OCI-LY3 (cell line): ENCODE data around the gene FOXD2.
"Not testable (repeated sequence)": the region's sequence is repeated elsewhere in the genome, so short reads cannot be mapped to it uniquely, and the experiment has no call there.

Experiments used
- H2AFZ ChIP-seq: fragments of 200-600, 300-600 bp; shearing (Covaris generic); 2 replicates; pipeline ENCODE4 v1.6.0; 2014; ENCODE audit warnings: antibody characterized with exemption, low read depth, low read length
- H3K27ac ChIP-seq: fragments of 200-600, 300-600 bp; sonication (generic); 2 replicates; pipeline ENCODE4 v1.5.1; 2014; ENCODE audit warnings: mild to moderate bottlenecking, low read length, moderate library complexity, mixed read lengths
- H3K27me3 ChIP-seq: fragments of 200-600, 300-600 bp; sonication (generic); 2 replicates; pipeline ENCODE4 v1.6.1; 2014; ENCODE audit warnings: low read depth, low read length, mixed read lengths
- H3K36me3 ChIP-seq: fragments of 200-600, 300-600 bp; sonication (generic); replicated peaks from 2 replicates; pipeline ENCODE3; 2014; ENCODE audit warnings: low read depth, low read length, mixed read lengths
- H3K4me1 ChIP-seq: fragments of 300-600, 200-600 bp; sonication (generic); 2 replicates; pipeline ENCODE4 v1.6.1; 2014; ENCODE audit warnings: low read length, mixed read lengths
- H3K4me2 ChIP-seq: fragments of 200-600, 300-600 bp; sonication (generic); 2 replicates; pipeline ENCODE4 v1.6.1; 2014; ENCODE audit warnings: low read length, mixed read lengths
- H3K4me3 ChIP-seq: fragments of 300-600, 200-600 bp; sonication (generic); 2 replicates; pipeline ENCODE4 v1.5.1; 2014; ENCODE audit warnings: antibody characterized with exemption, mild to moderate bottlenecking, low read length, moderate library complexity
- H3K79me2 ChIP-seq: fragments of 300-600, 200-600 bp; shearing (Covaris generic); 2 replicates; pipeline ENCODE4 v1.6.1; 2014; ENCODE audit warnings: mild to moderate bottlenecking, low read length, mixed read lengths
- H3K9ac ChIP-seq: fragments of 300-600, 200-600 bp; shearing (Covaris generic); 2 replicates; pipeline ENCODE4 v1.6.0; 2014; ENCODE audit warnings: mild to moderate bottlenecking, low read length, moderate library complexity
- H3K9me3 ChIP-seq: fragments of 200-600, 300-600 bp; shearing (Covaris generic); 2 replicates; pipeline ENCODE4 v1.6.1; 2014; ENCODE audit warnings: low read length, mixed read lengths; ENCODE audit not compliant: insufficient read depth
- H4K20me1 ChIP-seq: fragments of 200-600, 300-600 bp; sonication (generic); 2 replicates; pipeline ENCODE4 v1.6.1; 2016; ENCODE audit warnings: low read length, mixed read lengths; ENCODE audit not compliant: insufficient read depth
- EZH2phosphoT487 ChIP-seq: fragments of 200-600 bp; shearing (Covaris generic); IDR thresholded peaks from 2 replicates; pipeline ENCODE4 v1.6.1; 2018; ENCODE audit warnings: antibody characterized with exemption, mixed run types, low read depth
- TF ChIP-seq, protein P1 (sequence below): fragments of 200-600, 300-600 bp; sonication (generic); IDR thresholded peaks from 2 replicates; pipeline ENCODE4 v1.5.1; 2014; ENCODE audit warnings: antibody characterized with exemption, low read length, low read depth

The FOXD2 gene

DNA sequence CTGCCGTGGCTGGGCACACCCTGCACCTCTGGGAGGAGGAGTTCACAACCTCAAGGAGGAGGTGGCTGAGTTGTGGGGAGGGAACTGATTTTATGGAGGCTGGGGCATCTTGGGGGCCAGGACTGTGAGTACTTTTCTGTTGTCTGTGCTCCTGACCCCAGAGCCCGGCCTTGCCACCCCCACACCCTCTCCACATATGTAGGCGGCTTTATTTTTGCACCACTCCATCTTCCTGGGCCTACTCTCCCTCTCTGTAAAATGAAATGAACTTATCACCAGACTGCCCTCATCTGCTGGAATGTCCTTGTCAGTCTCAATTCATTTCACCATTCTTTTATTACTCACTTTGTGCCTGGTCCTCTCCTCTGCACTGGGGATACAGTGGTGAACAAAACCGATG is 12.8 kb downstream of the FOXD2 start:
- Histone ChIP-seq H3K27me3 (peaks cover 5% of the 10 kb centered on the region; the same call in 1 of the 2 replicates), H3K79me2 (no peaks in the 10 kb centered on the region), H4K20me1 (no peaks in the 10 kb centered on the region), H3K36me3 (no peaks in the 10 kb centered on the region), H3K4me2 (no peak overlapping the region), H3K9ac (no peak overlapping the region), H3K9me3 (no peaks in the 10 kb centered on the region), H3K4me1 (no peaks in the 10 kb centered on the region), H2AFZ (no peak overlapping the region), H3K27ac (no peak overlapping the region), H3K4me3 (no peak overlapping the region)
- TF ChIP-seq, protein P1, sequence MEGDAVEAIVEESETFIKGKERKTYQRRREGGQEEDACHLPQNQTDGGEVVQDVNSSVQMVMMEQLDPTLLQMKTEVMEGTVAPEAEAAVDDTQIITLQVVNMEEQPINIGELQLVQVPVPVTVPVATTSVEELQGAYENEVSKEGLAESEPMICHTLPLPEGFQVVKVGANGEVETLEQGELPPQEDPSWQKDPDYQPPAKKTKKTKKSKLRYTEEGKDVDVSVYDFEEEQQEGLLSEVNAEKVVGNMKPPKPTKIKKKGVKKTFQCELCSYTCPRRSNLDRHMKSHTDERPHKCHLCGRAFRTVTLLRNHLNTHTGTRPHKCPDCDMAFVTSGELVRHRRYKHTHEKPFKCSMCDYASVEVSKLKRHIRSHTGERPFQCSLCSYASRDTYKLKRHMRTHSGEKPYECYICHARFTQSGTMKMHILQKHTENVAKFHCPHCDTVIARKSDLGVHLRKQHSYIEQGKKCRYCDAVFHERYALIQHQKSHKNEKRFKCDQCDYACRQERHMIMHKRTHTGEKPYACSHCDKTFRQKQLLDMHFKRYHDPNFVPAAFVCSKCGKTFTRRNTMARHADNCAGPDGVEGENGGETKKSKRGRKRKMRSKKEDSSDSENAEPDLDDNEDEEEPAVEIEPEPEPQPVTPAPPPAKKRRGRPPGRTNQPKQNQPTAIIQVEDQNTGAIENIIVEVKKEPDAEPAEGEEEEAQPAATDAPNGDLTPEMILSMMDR = no peak
- TF ChIP-seq EZH2phosphoT487 = no peak

DNA sequence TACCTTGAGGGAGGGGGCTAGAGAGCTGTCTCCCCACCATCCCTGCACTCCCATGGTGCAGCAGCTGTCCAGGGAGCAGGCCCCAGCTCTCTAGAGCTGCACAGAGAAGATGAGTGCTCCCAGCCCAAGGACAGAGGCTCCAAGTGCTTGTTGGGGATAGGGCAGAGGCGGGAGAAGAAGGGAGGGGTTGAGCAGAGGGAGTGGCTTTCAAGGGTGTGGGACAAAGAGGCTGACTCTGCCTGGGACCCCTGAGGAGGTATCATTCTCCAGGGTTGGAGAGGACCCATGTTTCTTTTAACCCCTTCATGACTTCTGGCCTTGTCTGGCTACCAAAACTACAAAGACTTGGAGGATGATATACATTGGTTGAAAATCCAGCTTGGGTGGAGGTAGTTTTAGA is 14.6 kb downstream of the FOXD2 start:
- no peak for TF ChIP-seq EZH2phosphoT487
- TF ChIP-seq, protein P1 = no peak
- no peak overlapping the region for H3K4me2 ChIP-seq
- H3K27ac ChIP-seq = no peak overlapping the region
- H4K20me1 ChIP-seq = no peaks in the 10 kb centered on the region
- H3K9ac ChIP-seq = no peak overlapping the region
- H3K4me3 ChIP-seq = no peak overlapping the region
- no peaks in the 10 kb centered on the region for H3K79me2 ChIP-seq
- no peaks in the 10 kb centered on the region for H3K36me3 ChIP-seq
- peaks cover 5% of the 10 kb centered on the region; the same call in 1 of the 2 replicates for H3K27me3 ChIP-seq
- H3K9me3 ChIP-seq = no peaks in the 10 kb centered on the region
- H3K4me1 ChIP-seq = no peaks in the 10 kb centered on the region
- H2AFZ ChIP-seq = no peak overlapping the region

DNA sequence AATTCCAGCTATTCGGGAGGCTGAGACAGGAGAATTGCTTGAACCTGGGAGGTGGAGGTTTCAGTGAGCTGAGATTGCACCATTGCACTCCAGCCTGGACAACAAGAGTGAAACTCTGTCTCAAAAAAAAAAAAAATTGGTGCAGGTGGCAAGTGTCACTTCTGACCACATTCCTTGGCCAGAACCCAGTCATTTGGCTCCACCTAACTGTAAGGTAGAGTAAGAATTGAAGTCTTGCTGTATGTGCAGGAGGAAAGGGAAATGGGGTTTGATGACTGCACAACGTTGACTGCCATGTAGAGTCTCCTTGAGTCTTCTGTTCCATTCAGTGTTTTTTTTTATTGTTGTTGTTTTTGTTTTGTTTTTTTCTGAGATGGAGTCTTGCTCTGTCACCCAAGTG is 16.1 kb downstream of the FOXD2 start:
- H3K4me2 ChIP-seq, H3K27ac ChIP-seq, H3K9me3 ChIP-seq, H3K27me3 ChIP-seq, H4K20me1 ChIP-seq, H3K4me3 ChIP-seq, H3K4me1 ChIP-seq, H2AFZ ChIP-seq, H3K9ac ChIP-seq, H3K79me2 ChIP-seq, H3K36me3 ChIP-seq: not testable (repeated sequence)

DNA sequence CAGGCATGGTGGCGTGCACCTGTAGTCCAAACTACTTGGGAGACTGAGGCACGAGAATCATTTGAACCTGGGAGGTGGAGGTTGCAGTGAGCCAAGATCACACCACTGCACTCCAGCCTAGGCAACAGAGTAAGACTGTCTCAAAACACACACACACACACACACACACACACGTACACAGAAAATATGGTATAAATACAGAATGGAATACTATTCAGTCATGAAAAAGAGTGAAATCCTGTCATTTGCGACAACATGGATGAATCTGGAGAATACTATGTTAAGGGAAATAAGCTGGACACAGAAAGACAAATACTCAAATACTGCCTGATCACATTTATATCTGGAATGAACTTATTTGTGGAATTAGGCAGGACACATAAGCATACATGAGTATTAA is 18.4 kb downstream of the FOXD2 start:
- Histone ChIP-seq H2AFZ (no peak overlapping the region), H3K9me3 (no peaks in the 10 kb centered on the region), H3K27ac (no peak overlapping the region), H3K4me3 (no peak overlapping the region), H4K20me1 (no peaks in the 10 kb centered on the region), H3K36me3 (no peaks in the 10 kb centered on the region), H3K4me2 (no peak overlapping the region), H3K4me1 (no peaks in the 10 kb centered on the region), H3K9ac (no peak overlapping the region), H3K27me3 (0 out of 2 replicates have a peak, but pooled peaks cover 11% of the 10 kb centered on the region), H3K79me2 (no peaks in the 10 kb centered on the region)
- TF ChIP-seq EZH2phosphoT487 = no peak
- TF ChIP-seq, protein P1 = no peak

DNA sequence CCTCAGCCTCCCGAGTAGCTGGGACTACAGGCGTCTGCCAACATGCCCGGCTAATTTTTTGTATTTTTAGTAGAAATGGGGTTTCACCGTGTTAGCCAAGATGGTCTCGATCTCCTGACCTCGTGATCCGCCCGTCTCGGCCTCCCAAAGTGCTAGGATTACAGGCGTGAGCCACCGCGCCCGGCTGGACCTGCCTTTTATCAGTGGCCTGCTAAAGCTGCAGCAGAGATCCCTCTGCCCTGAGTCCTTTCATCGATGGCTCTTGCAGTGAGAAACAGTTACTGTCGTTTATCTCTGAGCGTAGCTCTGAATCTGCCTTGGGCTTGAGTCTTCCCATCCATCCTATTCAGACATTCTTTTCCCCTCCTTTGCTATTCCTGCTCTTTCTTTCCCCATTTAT is 19.7 kb downstream of the FOXD2 start:
- H3K4me1 ChIP-seq, H3K9ac ChIP-seq, H3K9me3 ChIP-seq, H3K27ac ChIP-seq, H3K79me2 ChIP-seq, H3K4me2 ChIP-seq, H3K4me3 ChIP-seq, H2AFZ ChIP-seq, H3K36me3 ChIP-seq, H4K20me1 ChIP-seq: not testable (repeated sequence)
- H3K27me3 ChIP-seq = 0 out of 2 replicates have a peak, but pooled peaks cover 23% of the 10 kb centered on the region
